ENCODE measurements around the gene SYT9.

- TF ChIP-seq GATA3 (IDR thresholded peaks at IDR 0.05; ENCODE audit: low read depth, low read length): no peak
- no peak for TF ChIP-seq GATA2 (IDR thresholded peaks at IDR 0.05; ENCODE audit: low read depth, low read length)
Observed at GRCh38 chr11:7423946-7424345, 172.2 kb downstream of the SYT9 start.
